NCI-H128 (cell line): Measurements from ENCODE around the gene AFF3.

ENCODE experiments used
- DNase-seq: peaks from one replicate; lab custom pipeline; 2025; ENCODE audit not compliant: unreplicated experiment; lab: John Stamatoyannopoulos, UW

AFF3 gene

DNA sequence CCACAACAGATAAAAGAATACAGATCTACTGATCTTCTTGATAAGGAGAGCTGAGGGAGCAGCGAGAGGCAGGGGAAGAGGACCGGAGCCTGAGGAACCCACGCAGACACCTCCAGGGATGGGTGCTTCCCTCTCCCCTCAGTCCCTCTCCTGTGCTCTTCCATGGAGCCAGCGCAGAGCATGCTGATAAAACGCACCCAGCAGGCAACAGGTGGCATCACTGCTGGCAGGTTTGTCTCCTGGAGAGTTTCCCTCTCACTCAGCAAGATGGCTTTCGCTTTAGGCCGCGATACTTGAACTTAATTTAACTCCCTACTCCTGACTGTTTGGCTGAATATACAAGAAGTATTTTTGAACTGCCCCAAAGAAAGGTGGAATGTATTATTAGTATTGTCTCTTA, 489.5 kb downstream of the AFF3 start:
- DNase-seq: no peak

DNA sequence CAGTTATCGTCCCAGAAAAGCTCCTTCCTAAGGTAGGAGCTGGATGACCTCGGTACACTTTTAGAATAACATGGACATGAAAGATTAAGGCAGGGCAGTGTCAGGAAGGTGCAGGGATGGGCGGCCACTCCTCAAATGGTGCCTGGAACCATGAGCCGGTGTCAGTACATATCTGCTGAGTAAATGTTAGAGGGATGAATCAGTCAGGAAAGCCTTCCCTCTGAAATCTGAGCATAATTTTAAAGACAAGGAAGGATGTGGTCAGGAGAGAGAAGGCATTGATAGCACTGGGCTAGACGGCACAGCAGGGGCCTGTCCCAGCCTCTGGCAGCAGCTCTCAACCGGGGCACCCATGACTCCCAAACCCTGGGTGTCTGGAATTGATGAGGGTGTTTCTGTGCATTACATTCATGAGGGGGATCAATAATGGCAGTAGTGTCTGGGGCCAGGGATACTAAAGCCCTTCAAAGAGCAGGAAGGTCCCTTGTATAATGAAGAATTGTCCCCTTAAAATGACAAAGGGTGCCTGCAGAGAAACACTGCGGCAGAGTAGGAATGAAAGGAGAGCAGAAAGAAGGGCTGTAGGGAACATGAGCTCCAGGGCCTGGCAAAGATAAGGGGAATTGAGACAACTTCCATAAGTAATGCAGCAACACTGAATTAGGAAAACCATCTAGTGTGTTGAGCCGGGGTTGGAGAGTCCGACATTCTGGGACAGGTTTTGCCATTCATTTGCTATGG, 490.3 kb downstream of the AFF3 start:
- DNase-seq: no peak

DNA sequence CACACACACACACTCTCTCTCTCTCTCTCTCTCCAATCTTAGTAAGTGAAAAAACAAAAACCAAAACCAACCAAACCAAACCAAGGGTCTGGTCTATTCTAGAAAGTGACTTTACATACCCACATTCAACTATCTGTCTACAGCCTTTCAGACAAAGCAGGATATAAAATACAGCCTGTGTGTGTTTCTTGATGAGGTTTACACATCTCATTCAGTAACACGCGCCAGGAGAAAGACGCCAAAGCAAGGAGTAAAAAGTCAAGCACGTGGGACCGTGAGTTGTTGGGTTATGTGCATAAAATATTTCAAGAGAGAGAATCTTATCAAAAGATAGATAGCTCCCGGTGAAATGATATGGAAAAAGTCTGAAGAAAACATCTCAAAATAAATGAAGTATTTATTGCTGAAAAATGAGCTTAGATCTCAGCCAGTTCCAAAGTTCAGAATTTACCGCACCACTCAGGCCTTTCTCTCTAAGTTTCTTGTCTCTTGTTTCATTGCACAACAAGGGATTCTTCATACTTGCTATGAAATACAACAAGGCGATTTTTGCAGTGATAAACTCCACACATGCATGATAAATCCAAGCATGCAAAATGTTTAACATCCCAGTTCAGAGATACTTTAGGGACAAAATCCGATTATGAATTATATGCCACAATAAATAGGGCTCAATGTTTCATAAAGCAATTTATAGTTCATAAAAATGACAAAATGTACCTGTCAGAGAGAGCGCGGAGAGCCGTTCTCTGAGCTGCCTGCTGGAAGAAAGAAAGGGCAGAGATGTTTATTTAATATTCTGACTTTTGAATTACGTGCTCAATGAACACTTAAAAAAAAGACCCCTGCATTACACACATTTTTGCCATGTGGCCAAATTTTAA, 493.2 kb downstream of the AFF3 start:
- no peak for DNase-seq

DNA sequence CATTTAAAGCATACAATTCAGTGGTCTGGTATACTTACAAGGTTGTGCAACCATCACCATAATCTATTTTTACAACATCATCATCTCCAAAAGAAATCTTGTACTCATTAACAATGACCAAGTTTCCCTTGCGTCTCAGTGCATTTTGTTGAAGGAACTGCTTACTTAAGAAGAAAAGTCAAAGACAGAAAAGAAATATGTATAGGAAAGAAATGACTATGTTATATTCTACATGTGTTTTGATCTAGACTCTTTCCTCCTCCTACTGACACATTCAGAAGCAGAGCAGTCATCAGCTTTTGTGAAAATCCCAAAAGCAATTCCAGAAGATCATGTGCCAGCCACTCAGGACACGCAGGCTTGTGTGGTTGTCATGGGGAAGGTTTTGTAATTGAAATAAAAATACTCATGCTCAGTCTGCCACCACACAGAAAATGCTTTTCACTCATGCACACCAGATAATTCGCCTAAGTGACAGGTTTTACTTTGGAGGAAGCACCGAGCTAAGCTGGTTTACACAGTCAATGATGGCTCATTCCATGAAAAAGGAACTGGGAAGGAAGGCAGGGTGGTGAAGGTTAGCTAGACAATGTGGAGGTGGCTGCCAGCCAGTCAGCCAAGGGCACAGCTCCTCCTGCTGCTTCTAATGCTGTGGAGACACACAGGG, 494.1 kb downstream of the AFF3 start:
- DNase-seq: no peak

DNA sequence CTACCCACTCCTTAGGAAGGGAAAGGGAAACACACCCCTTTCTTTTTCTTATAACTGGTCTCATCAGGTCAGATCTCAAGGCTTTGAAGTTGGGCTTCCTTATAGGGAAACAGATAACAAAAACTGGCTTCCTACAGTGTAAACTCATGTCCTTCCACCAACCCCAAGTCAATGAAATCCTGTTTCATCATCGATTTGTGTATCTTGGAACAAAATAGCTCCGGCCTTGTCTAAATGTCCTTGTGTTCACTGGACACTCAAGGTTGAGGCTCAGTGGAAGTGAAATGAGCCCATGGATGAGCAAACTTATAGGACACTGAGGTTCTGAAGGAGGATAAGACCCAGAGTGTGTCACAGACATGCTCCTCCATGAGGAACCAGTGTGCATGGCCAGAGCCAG, 496.4 kb downstream of the AFF3 start:
- no peak for DNase-seq

DNA sequence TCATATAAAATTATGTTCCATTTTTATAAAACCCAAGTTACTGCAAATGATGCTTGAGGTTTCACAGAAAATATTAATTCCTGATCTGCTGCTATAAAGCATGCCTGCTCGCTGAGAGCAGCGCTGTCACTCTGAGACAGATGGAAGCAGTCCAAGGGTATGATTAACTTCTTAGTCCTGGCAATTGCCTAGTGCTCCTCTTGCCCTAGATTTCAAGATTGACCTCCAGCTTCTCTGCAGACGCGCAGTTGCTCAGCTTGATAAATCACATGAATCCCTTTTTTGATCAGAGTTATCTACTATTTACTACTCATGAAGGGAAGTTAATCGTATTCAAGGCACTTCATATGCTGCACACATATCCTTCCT, 498.0 kb downstream of the AFF3 start:
- DNase-seq: no peak

DNA sequence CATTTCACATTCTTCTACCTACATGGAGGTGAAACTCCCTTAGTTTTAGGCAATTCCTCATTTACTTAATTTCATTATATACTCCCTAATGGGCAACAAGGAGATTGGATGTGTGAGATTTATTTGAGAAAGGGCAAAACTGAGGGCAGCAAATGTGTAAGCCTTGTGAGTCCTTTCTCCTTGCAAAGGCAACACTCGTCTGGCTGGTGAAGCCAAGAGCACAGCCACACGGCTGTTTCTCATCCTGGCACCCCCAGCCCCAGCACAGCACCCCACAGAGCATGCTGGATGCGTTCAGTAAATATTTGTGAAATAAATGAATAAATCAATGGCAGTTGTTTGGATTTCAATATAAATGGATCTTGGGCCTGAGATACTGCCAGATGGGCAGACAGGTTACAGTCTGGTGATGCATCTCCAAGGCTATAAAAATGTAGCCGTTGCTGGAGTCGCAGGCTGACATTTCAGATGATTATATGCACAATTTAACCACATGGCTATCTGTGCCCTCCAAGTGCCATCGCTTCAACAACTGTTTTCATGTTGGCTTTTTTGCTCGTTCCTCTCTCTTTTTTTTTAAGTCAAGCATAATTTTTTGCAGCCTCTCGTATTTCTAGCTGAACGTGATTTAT, 498.5 kb downstream of the AFF3 start:
- no peak for DNase-seq

DNA sequence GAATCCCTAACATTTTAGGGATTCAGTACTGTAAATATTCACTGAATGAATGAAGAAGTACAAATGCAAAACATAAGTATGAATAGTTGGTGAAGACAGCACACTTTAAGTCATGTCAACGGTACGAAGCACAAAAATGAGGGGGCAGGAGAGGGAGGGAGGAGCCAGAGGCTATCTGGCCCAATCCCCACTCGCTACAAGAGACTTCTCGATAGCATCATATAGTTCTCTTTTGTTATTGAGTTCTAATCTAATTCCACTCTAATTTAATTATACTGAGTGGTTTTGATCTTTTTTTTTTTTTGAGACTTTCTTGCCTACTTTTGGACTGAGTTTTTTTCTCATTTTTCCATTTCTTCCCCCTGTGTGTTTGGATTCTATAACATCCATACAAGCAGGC, 500.4 kb downstream of the AFF3 start:
- DNase-seq: no peak

DNA sequence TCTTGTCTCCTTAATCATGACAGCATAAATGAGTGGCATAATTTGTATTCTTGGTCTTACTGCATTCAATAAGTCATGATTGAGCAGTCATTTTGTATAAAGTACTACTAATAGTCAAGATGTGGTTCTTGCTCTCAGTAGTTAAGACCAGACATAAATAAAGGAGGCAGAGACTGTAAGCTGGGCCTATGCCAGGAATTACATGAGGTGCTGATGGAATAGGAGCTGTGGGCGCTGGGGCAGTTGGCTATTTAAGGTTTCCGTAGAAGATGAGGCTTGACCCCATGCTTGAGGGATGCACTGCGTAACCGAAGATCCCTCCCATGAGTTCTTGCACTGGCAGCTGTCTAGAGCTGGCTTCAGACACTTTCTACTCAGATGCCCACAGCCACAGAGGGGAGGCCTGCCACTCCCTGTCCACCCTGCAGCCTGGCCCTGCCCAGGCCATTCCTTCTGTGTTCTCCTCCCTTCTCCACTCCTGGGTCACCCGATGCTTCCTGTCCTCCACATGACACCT, 501.7 kb downstream of the AFF3 start:
- DNase-seq: peak; percentile 32

DNA sequence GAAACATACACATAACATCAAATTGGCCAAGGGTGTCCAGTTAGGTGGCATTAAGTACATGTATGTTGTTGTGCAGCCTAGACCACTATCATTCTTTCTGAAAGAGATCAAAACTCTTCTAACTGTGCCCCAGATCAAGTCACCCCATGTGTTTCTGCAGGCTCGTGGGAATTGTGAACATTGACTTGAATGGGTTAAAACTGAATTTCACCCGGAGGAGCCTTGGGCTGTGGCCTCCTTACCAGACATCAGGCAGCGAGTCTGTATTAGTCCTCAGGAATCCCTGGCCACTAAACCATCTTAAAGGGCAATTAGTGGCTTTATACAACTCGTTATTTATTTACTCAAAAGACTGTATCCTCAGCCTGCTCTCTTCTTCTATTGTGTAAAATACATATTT, 503.6 kb downstream of the AFF3 start:
- no peak for DNase-seq

DNA sequence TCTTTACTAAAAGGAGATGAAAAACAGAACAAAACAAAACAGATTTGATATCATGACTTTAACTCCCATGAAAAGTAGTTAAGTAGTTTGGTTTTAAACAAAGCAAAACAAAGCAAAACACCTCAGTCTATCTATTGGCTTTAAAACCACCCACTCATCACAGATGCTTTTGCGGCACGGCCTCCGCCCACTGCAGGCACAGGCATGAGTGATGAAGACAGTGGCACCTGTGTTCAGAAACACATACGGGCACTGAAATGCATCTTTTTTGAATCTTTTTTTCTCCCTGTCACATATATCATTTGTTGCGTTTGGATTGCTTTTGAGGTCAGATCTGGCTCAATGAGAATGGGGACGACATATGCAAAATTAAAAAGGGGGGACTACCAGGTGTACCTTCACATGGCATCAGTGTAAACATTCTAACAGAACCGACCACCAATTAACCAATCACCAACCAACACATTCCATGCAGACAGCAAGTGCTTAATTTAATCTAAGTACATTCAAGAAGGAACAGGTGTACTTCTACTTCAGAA, 505.2 kb downstream of the AFF3 start:
- no peak for DNase-seq

DNA sequence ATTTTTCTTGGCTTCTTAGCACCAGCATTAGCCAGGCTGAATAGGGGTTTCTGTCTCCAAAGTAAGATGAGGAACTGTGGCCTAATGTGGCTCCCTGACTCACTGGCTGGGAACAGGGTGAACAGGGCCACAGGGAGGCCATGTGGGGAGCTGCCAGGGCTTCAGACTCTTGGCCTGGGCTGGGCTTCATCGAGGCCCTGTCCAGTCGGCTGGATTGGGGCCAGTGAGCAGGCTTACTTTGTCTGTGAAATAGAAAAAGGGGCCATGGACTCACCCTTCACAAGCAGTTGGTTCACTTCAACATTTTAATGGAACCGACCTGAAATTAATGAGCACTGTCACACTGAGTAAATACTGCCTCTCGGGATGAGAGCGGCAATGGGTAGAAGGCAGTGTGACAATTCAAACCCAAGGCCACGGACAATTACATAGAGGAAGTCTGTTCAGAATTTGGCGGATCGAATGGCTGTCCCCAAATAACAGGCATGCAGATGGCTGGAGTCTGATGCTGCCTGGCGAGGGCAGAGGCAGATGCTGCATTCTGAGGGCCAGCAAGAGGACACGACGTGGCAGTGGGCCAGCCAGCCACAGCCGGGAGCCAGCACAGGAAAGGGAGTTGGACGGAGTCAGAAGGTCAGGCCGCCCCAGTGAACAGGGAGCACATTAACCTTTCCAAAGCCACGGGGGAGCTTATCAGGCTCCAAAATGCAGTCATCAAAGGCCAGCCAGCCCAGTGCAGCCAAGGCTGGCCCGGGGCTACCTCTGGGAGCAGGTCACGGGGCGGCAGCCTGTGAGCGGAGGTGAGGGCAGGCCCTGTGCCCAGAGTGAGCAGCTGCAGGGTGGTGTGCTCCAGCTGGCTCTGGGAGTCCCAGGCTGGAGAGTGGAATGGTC, 506.0 kb downstream of the AFF3 start:
- no peak for DNase-seq

DNA sequence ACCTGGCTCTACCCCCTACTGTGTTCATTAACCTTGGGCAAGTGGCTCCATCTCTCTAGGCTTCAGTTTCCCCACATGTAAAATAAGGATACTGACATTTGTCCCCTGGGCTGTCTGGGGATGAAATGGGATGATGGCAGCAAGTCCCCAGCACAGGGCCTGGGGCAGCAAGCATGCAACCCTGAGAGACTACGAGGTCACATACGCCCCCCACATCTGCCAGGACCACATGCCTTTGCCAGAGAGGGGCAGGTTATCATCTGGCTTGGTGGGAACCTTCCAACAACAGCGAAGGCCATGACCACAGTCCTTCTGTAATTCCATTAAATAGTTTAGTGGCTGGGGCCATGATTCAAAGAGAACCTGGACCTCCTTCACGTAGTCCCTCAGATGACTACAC, 506.7 kb downstream of the AFF3 start:
- no peak for DNase-seq

DNA sequence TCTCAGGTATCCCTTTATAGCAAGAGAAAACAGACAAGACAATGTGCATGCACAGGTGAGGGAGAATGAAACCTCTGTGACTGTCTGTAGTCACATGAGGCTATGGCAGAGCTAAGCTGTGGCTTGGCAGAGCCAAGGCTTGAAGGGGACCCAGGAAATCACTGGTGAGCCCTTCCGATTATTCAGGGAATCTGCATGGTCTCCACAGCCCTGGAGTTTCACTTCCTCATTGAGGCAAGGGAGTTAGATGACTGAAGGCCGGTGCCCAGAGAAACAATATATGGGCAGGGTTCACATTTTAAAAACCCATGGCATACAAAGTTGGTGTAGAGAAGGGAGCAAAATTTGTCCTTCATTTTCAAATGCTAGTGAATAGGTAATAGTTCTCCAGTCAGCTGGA, 508.2 kb downstream of the AFF3 start:
- no peak for DNase-seq

DNA sequence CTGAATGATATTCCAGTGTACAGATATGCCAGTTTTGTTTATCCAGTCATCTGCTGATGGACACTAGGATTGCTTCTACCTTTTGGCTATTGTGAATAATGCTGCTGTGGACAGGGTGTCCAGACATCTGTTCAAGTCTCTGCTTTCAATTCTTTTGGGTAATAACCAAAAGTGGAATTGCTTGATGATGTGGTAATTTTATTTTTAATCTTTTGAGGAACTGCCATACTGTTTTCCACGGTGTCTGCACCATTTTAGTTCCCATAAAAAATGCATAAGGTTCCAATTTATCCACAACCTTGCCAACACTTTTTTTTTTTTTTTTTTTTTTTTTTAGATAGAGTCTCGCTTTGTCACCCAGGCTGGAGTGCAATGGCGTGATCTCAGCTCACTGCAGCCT, 510.7 kb downstream of the AFF3 start:
- DNase-seq: no peak

DNA sequence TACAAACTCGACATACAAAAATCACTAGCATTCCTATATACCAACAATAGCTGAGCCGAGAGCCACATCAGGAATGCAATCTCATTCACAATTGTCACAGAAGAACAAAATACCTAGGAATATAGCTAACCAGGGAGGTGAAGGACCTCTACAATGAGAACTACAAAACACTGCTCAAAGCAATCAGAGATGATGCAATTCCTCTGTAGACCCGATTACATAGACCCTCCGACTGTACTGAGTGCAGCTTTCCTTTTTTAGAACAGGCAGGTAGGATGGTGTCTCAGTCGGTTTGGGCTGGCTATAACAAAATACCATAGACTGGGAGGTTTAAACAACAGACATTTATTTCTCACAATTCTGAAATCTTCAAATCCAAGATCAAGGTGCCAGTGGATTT, 513.1 kb downstream of the AFF3 start:
- no peak for DNase-seq

DNA sequence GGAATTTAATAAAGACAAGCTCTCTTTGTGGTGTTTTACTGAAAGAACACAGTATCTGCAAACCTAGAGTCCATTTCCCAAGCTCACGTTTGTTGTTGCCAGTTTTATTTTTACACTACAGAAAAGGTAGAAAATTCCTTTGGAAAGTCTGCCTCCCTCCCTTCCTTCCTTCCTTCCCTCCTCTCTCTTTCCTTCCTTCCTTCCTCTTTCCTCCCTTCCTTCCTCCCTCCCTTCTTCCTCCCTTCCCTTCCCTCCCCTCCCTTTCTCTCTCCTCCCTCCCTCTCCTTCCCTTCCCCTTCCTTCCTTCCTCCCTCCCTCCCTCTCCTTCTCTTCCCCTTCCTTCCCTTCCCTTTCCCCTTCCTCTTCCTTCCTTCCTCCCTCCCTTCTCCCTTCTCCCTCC, 516.2 kb downstream of the AFF3 start:
- DNase-seq: no peak

DNA sequence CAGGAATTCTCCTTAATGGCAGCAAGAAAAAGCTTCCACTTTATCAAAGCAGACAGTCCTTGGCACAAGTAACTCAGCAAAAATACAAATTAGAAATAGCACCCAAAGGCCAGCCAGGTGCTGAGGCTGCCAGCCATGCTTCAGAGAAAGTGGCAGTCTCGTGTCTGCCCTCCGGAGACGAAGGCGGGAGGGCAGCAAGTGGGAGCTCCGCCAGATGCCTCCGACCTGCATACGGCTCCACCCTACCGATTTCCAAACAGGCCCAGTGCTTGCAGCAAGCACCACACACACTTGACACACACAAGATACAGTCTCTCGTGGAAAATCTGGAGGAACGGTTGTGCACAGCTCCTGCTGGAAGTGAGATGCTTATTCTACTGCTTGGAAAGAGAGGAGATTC, 517.7 kb downstream of the AFF3 start:
- DNase-seq: no peak

DNA sequence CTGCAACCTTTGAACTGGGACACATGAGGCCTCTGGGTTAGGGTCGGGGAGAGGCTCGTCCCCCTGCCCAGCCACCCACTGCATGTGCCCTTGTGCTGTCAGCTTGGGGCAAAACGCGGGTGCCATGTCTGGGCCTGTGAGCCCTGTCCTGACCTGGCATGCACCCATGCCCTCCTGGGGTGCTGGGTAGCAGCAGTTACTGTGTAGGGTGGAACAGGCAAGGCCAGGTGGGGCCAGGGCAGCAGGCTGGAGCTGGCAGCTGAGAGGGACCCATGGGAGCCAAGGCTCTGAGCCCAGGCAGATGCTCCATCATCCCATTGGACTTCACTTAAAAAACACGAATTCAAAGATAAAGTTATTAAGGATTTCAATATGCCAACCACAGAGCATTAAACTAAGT, 518.8 kb downstream of the AFF3 start:
- no peak for DNase-seq

DNA sequence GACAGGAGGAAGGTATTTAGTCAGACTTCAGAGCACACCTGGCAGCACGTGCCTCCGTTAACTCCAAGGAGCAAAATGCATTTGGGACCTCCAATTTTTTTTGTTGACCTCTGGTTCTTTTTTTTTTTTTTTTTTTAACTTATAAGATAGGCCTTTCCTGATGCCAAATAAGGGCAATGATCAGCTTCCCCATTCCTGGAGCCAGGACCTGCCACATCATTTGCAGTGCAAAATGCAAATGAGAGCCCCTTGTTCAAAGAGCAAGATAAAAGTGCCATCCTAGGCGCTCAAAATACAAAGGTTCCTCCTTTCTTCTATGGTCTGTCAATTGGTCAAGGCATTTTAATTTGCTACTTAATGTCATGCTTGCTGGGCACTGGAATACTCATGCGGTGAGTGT, 519.4 kb downstream of the AFF3 start:
- DNase-seq: no peak
